ENCODE measurements around the gene LCA5L. TPM values are rescaled to one million over a fixed set of nuclear protein-coding genes. Genes with fewer than 3 reads are reported as not detected.

LCA5L gene
- total RNA-seq, 1 donor from 2014 or later: not detected

- H3K36me3 ChIP-seq: no peaks in the 10 kb centered on the region
- no peaks in the 10 kb centered on the region for H3K4me1 ChIP-seq
- DNase-seq (ENCODE audit: extremely low spot score in 2 of 2): no peak
- H3K27me3 ChIP-seq: no peaks in the 10 kb centered on the region
- no peak overlapping the region for H3K4me3 ChIP-seq
- no peak overlapping the region for H3K27ac ChIP-seq
- H3K9me3 ChIP-seq: no peaks in the 10 kb centered on the region
- intact Hi-C loops (cut with DNase I): no loop called here
- no peak for TF ChIP-seq CTCF (IDR thresholded peaks at IDR 0.05)
- TF ChIP-seq POLR2AphosphoS5 (IDR thresholded peaks at IDR 0.05; ENCODE audit: insufficient read depth in 1 of 2, low read depth in 1 of 2): no peak
- no peak for TF ChIP-seq POLR2A (IDR thresholded peaks at IDR 0.05)
Measured at GRCh38 chr21:39463308-39463707, 17.7 kb upstream of the LCA5L start.

GRCh38 chr21:39461419-39461818, 15.8 kb upstream of the LCA5L start:
- Histone ChIP-seq H3K36me3 (no peaks in the 10 kb centered on the region), H3K27me3 (no peaks in the 10 kb centered on the region), H3K27ac (no peak overlapping the region), H3K4me1 (no peaks in the 10 kb centered on the region), H3K9me3 (no peaks in the 10 kb centered on the region), H3K4me3 (no peak overlapping the region)
- DNase-seq (ENCODE audit: extremely low spot score in 2 of 2): no peak
- TF ChIP-seq POLR2A (IDR thresholded peaks at IDR 0.05) (no peak), POLR2AphosphoS5 (IDR thresholded peaks at IDR 0.05; ENCODE audit: insufficient read depth in 1 of 2, low read depth in 1 of 2) (no peak), CTCF (IDR thresholded peaks at IDR 0.05) (no peak)
- intact Hi-C loops (cut with DNase I): no loop called here

DNA sequence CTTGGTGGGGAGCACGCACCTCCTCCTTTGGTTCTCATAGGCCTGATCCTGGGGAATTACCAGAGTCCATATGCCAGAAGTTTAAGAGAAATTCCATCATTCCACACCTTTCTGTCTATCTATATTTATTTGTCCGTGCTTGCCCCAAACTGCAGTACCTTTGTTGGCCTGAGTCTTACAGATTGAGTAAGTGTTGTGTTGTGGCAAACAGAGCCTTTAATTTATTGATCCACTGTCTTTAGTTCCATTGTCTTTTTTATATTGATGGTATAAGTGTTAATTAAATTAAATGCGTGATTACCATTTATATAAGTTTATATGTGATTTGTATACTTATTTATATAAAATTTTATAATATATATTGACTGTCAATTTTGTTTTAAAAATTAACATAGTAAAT, 11.1 kb upstream of the LCA5L start:
- H3K9me3 ChIP-seq: no peaks in the 10 kb centered on the region
- no peak for DNase-seq (ENCODE audit: extremely low spot score in 2 of 2)
- intact Hi-C loops (cut with DNase I): no loop called here
- H3K27me3 ChIP-seq: no peaks in the 10 kb centered on the region
- H3K4me3 ChIP-seq: no peak overlapping the region
- no peak for TF ChIP-seq POLR2A (IDR thresholded peaks at IDR 0.05)
- TF ChIP-seq POLR2AphosphoS5 (IDR thresholded peaks at IDR 0.05; ENCODE audit: insufficient read depth in 1 of 2, low read depth in 1 of 2): no peak
- no peak for TF ChIP-seq CTCF (IDR thresholded peaks at IDR 0.05)
- no peak overlapping the region for H3K27ac ChIP-seq
- H3K36me3 ChIP-seq: no peaks in the 10 kb centered on the region
- H3K4me1 ChIP-seq: no peaks in the 10 kb centered on the region

DNA sequence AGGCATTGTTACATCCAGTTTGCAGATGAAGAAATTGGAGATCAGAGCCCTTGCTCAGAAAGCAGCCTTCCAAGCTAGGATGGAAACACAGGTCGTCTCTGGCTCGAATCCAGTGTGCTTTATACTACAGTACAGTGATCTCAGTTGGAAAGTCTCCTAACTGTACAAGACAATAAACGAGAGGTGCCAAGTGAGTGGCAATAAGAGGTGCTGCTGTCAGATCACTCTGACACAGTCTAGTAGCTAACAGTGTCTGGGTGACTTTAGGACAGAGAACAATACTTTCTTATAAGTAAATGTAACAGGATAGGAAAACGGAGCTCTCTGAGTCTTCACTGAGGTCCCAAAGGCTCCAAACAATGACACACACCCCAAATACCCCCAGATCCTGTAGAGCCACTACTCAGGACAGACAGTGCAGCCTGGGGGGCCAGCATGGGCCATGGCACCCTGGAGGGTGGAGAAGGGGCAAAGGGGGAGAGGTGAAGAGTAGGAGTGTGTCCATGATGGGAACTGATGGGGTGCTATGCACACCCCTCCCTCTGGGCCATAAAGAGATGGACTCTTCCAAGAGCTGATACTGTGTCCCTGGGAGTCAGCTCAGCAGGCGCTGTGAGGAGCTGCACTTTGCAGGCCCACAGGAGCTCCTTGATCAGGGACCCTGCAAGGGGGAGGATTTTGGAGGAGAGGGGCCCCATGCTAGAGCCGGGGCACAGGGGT, 9.5 kb upstream of the LCA5L start:
- Histone ChIP-seq H3K36me3 (no peaks in the 10 kb centered on the region), H3K4me1 (no peaks in the 10 kb centered on the region), H3K27me3 (no peaks in the 10 kb centered on the region), H3K27ac (no peak overlapping the region), H3K9me3 (no peaks in the 10 kb centered on the region), H3K4me3 (no peak overlapping the region)
- DNase-seq (ENCODE audit: extremely low spot score in 2 of 2): no peak
- TF ChIP-seq POLR2AphosphoS5 (IDR thresholded peaks at IDR 0.05; ENCODE audit: insufficient read depth in 1 of 2, low read depth in 1 of 2): no peak
- TF ChIP-seq CTCF (IDR thresholded peaks at IDR 0.05): no peak
- no peak for TF ChIP-seq POLR2A (IDR thresholded peaks at IDR 0.05)
- intact Hi-C loops (cut with DNase I): no loop called here

GRCh38 chr21:39453571-39454179, 8.1 kb upstream of the LCA5L start:
- no peak for TF ChIP-seq POLR2AphosphoS5 (IDR thresholded peaks at IDR 0.05; ENCODE audit: insufficient read depth in 1 of 2, low read depth in 1 of 2)
- no peak for TF ChIP-seq CTCF (IDR thresholded peaks at IDR 0.05)
- no peak for TF ChIP-seq POLR2A (IDR thresholded peaks at IDR 0.05)
- Histone ChIP-seq H3K27me3 (no peaks in the 10 kb centered on the region), H3K27ac (no peak overlapping the region), H3K4me3 (no peak overlapping the region), H3K9me3 (no peaks in the 10 kb centered on the region), H3K4me1 (no peaks in the 10 kb centered on the region), H3K36me3 (no peaks in the 10 kb centered on the region)
- no peak for DNase-seq (ENCODE audit: extremely low spot score in 2 of 2)
- intact Hi-C loops (cut with DNase I): no loop called here
